ENCODE data around the gene SEC14L5.

DNA sequence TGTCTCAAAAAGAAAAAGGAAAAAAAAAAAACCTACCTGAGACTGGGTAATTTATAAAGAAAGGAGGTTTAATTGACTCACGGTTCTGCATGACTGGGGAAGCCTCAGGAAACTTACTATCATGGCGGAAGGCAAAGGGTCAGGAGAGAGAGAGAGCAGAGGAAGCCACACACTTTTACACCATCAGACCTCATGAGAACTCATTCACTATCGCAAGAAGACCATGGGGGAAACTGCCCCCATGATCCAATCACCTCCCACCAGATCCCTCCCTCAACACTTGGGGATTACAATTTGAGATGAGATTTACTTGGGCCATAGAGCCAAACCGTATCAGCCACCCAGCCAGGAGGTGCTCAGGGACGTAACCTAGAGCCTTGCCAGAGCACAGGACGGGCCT, 54.8 kb downstream of the SEC14L5 start:
- TF ChIP-seq SRF (IDR thresholded peaks at IDR 0.05; ENCODE audit: low read depth) (no peak), YY1 (IDR thresholded peaks at IDR 0.05; ENCODE audit: extremely low read depth, insufficient replicate concordance, low read depth, low read length) (no peak), CEBPB (IDR thresholded peaks at IDR 0.05; ENCODE audit: low read depth) (no peak), POLR2A (IDR thresholded peaks at IDR 0.05; ENCODE audit: borderline replicate concordance, extremely low read depth, insufficient read depth, insufficient read length) (no peak), SP1 (IDR thresholded peaks at IDR 0.05; ENCODE audit: low read depth) (no peak), EZH2 (IDR thresholded peaks at IDR 0.05) (no peak), JUND (IDR thresholded peaks at IDR 0.05) (no peak), POLR2AphosphoS5 (IDR thresholded peaks at IDR 0.05; ENCODE audit: low read depth, low read length) (no peak), ZNF274 (IDR thresholded peaks at IDR 0.05; ENCODE audit: low read depth, low read length) (no peak), CBX3 (IDR thresholded peaks at IDR 0.05; ENCODE audit: low read depth) (no peak)
- TF ChIP-seq, protein P1, sequence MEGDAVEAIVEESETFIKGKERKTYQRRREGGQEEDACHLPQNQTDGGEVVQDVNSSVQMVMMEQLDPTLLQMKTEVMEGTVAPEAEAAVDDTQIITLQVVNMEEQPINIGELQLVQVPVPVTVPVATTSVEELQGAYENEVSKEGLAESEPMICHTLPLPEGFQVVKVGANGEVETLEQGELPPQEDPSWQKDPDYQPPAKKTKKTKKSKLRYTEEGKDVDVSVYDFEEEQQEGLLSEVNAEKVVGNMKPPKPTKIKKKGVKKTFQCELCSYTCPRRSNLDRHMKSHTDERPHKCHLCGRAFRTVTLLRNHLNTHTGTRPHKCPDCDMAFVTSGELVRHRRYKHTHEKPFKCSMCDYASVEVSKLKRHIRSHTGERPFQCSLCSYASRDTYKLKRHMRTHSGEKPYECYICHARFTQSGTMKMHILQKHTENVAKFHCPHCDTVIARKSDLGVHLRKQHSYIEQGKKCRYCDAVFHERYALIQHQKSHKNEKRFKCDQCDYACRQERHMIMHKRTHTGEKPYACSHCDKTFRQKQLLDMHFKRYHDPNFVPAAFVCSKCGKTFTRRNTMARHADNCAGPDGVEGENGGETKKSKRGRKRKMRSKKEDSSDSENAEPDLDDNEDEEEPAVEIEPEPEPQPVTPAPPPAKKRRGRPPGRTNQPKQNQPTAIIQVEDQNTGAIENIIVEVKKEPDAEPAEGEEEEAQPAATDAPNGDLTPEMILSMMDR (IDR thresholded peaks at IDR 0.05 in 2 of 3, conservative IDR thresholded peaks at IDR 0.05 in 1 of 3; ENCODE audit: borderline replicate concordance in 1 of 3, insufficient read depth in 1 of 3, low read depth in 2 of 3, low read length in 2 of 3) = no peak
- TF ChIP-seq, protein P2, sequence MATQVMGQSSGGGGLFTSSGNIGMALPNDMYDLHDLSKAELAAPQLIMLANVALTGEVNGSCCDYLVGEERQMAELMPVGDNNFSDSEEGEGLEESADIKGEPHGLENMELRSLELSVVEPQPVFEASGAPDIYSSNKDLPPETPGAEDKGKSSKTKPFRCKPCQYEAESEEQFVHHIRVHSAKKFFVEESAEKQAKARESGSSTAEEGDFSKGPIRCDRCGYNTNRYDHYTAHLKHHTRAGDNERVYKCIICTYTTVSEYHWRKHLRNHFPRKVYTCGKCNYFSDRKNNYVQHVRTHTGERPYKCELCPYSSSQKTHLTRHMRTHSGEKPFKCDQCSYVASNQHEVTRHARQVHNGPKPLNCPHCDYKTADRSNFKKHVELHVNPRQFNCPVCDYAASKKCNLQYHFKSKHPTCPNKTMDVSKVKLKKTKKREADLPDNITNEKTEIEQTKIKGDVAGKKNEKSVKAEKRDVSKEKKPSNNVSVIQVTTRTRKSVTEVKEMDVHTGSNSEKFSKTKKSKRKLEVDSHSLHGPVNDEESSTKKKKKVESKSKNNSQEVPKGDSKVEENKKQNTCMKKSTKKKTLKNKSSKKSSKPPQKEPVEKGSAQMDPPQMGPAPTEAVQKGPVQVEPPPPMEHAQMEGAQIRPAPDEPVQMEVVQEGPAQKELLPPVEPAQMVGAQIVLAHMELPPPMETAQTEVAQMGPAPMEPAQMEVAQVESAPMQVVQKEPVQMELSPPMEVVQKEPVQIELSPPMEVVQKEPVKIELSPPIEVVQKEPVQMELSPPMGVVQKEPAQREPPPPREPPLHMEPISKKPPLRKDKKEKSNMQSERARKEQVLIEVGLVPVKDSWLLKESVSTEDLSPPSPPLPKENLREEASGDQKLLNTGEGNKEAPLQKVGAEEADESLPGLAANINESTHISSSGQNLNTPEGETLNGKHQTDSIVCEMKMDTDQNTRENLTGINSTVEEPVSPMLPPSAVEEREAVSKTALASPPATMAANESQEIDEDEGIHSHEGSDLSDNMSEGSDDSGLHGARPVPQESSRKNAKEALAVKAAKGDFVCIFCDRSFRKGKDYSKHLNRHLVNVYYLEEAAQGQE (IDR thresholded peaks at IDR 0.05; ENCODE audit: low read depth) = no peak
